Mesothelial cell of epicardium (in vitro differentiated cells): ENCODE results near the gene INPP5J. TPM values are rescaled to one million over a fixed set of nuclear protein-coding genes. Genes with fewer than 3 reads are reported as not detected.

Source experiments
- DNase-seq, 2 experiments: peaks; one replicate each; pipeline ENCODE4 v3.0.0; 2021; ENCODE audit warnings: low spot score in 2 of 2; ENCODE audit not compliant: unreplicated experiment in 2 of 2
- H3K27ac Mint-ChIP-seq: 2 replicates; pipeline ENCODE4 v1.8.0; 2021; ENCODE audit warnings: mixed read lengths
- H3K27me3 Mint-ChIP-seq: 2 replicates; pipeline ENCODE4 v1.8.0; 2021; ENCODE audit warnings: low read depth, mixed read lengths
- H3K36me3 Mint-ChIP-seq: 2 replicates; pipeline ENCODE4 v1.8.0; 2021; ENCODE audit warnings: mixed read lengths
- H3K4me1 Mint-ChIP-seq: 2 replicates; pipeline ENCODE4 v1.8.0; 2021; ENCODE audit warnings: mixed read lengths
- H3K4me3 Mint-ChIP-seq: 2 replicates; pipeline ENCODE4 v1.8.0; 2021; ENCODE audit warnings: mild to moderate bottlenecking, moderate library complexity, mixed read lengths
- H3K9me3 Mint-ChIP-seq: 2 replicates; pipeline ENCODE4 v1.8.0; 2021; ENCODE audit warnings: mixed read lengths
- CTCF ChIP-seq: fragments of 200-600 bp; sonication (generic); IDR thresholded peaks from one replicate; pipeline ENCODE4 v1.5.0; 2021; ENCODE audit warnings: antibody characterized with exemption; ENCODE audit not compliant: unreplicated experiment
- total RNA-seq: library from RNA; stranded (reverse); gene quantifications from 3 replicates; pipeline ENCODE4 v1.2.1, GENCODE V29; 2021

Gene INPP5J
- total RNA-seq, 1 donor from 2014 or later, result 8.6 TPM

- no peak overlapping the region for H3K4me3 Mint-ChIP-seq
- peak overlapping the region; percentile 51 for H3K27ac Mint-ChIP-seq
- peaks cover 22% of the 10 kb centered on the region for H3K4me1 Mint-ChIP-seq
- H3K36me3 Mint-ChIP-seq, result peaks cover 5% of the 10 kb centered on the region
- H3K27me3 Mint-ChIP-seq, result no peaks in the 10 kb centered on the region
- DNase-seq, result no peak
- peaks cover 13% of the 10 kb centered on the region for H3K9me3 Mint-ChIP-seq
- no peak for TF ChIP-seq CTCF
Observed at GRCh38 chr22:31148488-31148887, 25.7 kb downstream of the INPP5J start.

- H3K27me3 Mint-ChIP-seq, result no peaks in the 10 kb centered on the region
- DNase-seq, result peak in 1 of 2 experiments; percentile 62
- peaks cover 22% of the 10 kb centered on the region for H3K4me1 Mint-ChIP-seq
- H3K36me3 Mint-ChIP-seq, result peaks cover 5% of the 10 kb centered on the region
- H3K9me3 Mint-ChIP-seq, result peaks cover 13% of the 10 kb centered on the region
- TF ChIP-seq CTCF, result no peak
- H3K27ac Mint-ChIP-seq, result no peak overlapping the region
- no peak overlapping the region for H3K4me3 Mint-ChIP-seq
Observed at GRCh38 chr22:31148953-31149627, 26.3 kb downstream of the INPP5J start.

- peak; percentile 56 for TF ChIP-seq CTCF
- no peaks in the 10 kb centered on the region for H3K27me3 Mint-ChIP-seq
- peaks cover 8% of the 10 kb centered on the region for H3K9me3 Mint-ChIP-seq
- H3K4me1 Mint-ChIP-seq, result peaks cover 25% of the 10 kb centered on the region
- DNase-seq, result no peak
- no peak overlapping the region for H3K27ac Mint-ChIP-seq
- peaks cover 5% of the 10 kb centered on the region for H3K36me3 Mint-ChIP-seq
- H3K4me3 Mint-ChIP-seq, result no peak overlapping the region
Observed at GRCh38 chr22:31150615-31151014, 27.8 kb downstream of the INPP5J start.

GRCh38 chr22:31151872-31152271, 29.1 kb downstream of the INPP5J start:
- Mint-ChIP-seq H3K9me3 (peaks cover 8% of the 10 kb centered on the region), H3K36me3 (peaks cover 2% of the 10 kb centered on the region), H3K4me3 (no peak overlapping the region), H3K4me1 (peaks cover 26% of the 10 kb centered on the region), H3K27ac (no peak overlapping the region), H3K27me3 (no peaks in the 10 kb centered on the region)
- TF ChIP-seq CTCF, result no peak
- no peak for DNase-seq

GRCh38 chr22:31153357-31153756, 30.6 kb downstream of the INPP5J start:
- H3K36me3 Mint-ChIP-seq, result no peaks in the 10 kb centered on the region
- TF ChIP-seq CTCF, result no peak
- H3K4me1 Mint-ChIP-seq, result peaks cover 26% of the 10 kb centered on the region
- H3K9me3 Mint-ChIP-seq, result no peaks in the 10 kb centered on the region
- no peak overlapping the region for H3K4me3 Mint-ChIP-seq
- no peak overlapping the region for H3K27ac Mint-ChIP-seq
- peaks cover 7% of the 10 kb centered on the region for H3K27me3 Mint-ChIP-seq
- no peak for DNase-seq
